Natural killer cell (primary cell): ENCODE data around the gene ZNF280C. TPM values are rescaled to one million over a fixed set of nuclear protein-coding genes. Genes with fewer than 3 reads are reported as not detected.

Experiments used
- ATAC-seq, 3 donors: fragments of 150-1000 bp in 2 of 3; fragments of 200-7000 bp in 1 of 3; cut with Tn5 transposase; 1 replicate in 1 of 3; 2 replicates in 2 of 3; pipeline ENCODE4 v1.10.0; 2021; ENCODE audit warnings: mild to moderate bottlenecking in 2 of 3, moderate library complexity in 2 of 3
- DNase-seq, 2 donors: peaks; one replicate each; pipeline versions ENCODE4 v3.0.0 to v3.0.0-alpha.2; 2013 to 2021; ENCODE audit warnings: mixed read lengths in 1 of 2
- H3K27ac ChIP-seq: one replicate; pipeline ENCODE4 v1.5.1; 2013; ENCODE audit warnings: mild to moderate bottlenecking, low read length
- H3K27me3 ChIP-seq: one replicate; pipeline ENCODE4 v1.6.1; 2013; ENCODE audit warnings: low read length; ENCODE audit not compliant: control insufficient read depth, insufficient read depth
- H3K36me3 ChIP-seq: one replicate; pipeline ENCODE4 v1.6.1; 2013; ENCODE audit warnings: low read length; ENCODE audit not compliant: control insufficient read depth, insufficient read depth
- H3K4me1 ChIP-seq: one replicate; pipeline ENCODE4 v1.6.1; 2013; ENCODE audit warnings: low read length; ENCODE audit not compliant: control insufficient read depth, insufficient read depth
- H3K4me3 ChIP-seq: one replicate; pipeline ENCODE4 v1.5.1; 2013; ENCODE audit warnings: low read length
- H3K9me3 ChIP-seq: one replicate; pipeline ENCODE4 v1.6.1; 2013; ENCODE audit warnings: low read length; ENCODE audit not compliant: control insufficient read depth, insufficient read depth
- H3K27ac Mint-ChIP-seq, 2 donors: one replicate each; pipeline ENCODE4 v1.8.0; 2022; ENCODE audit warnings: mild to moderate bottlenecking in 2 of 2, mixed read lengths in 2 of 2, moderate library complexity in 1 of 2
- H3K27me3 Mint-ChIP-seq, 2 donors: one replicate each; pipeline ENCODE4 v1.8.0; 2022; ENCODE audit warnings: low read depth in 2 of 2, mixed read lengths in 2 of 2
- H3K36me3 Mint-ChIP-seq: one replicate; pipeline ENCODE4 v1.8.0; 2022; ENCODE audit warnings: mixed read lengths
- H3K4me1 Mint-ChIP-seq, 2 donors: one replicate each; pipeline ENCODE4 v1.8.0; 2022; ENCODE audit warnings: mixed read lengths in 2 of 2
- H3K4me3 Mint-ChIP-seq: one replicate; pipeline ENCODE4 v1.8.0; 2022; ENCODE audit warnings: mild to moderate bottlenecking, moderate library complexity, mixed read lengths
- H3K9me3 Mint-ChIP-seq, 2 donors: one replicate each; pipeline ENCODE4 v1.8.0; 2022; ENCODE audit warnings: mixed read lengths in 2 of 2
- CTCF ChIP-seq: fragments of 200-600 bp; IDR thresholded peaks from one replicate; pipeline ENCODE4 v1.8.0; 2022; ENCODE audit warnings: antibody characterized with exemption
- WGBS: methylation state at CpG from one replicate; pipeline ENCODE4 v1.1.7; 2013; ENCODE audit warnings: missing lambda C conversion rate; ENCODE audit not compliant: insufficient coverage; 5-methylcytosine and 5-hydroxymethylcytosine counted together
- intact Hi-C: fragments of 100-400 bp; cut with micrococcal nuclease; formaldehyde crosslinking; loops from one replicate; pipeline ENCODE4 v1.14.2; 2022
- total RNA-seq, 4 donors: library from RNA; stranded (reverse); fragments of 120-200 nt in 1 of 4; gene quantifications; one replicate each; pipeline versions ENCODE4 v1.2.3 to v1.2.4, GENCODE V29; 2013 to 2022

Gene ZNF280C
- total RNA-seq, 3 donors from 2014 or later (not counting 1 experiment from before 2014, with no cell fraction given) = 5.5 to 6.0 (median 5.8) TPM

- H3K4me1 ChIP-seq = peaks cover 40% of the 10 kb centered on the region
Observed at GRCh38 chrX:130173190-130173895, 95.4 kb downstream of the ZNF280C start.

GRCh38 chrX:130172127-130172845 lies 96.4 kb downstream of the ZNF280C start:
- peak overlapping the region; percentile 80 for H3K4me3 ChIP-seq
- H3K36me3 ChIP-seq = no peaks in the 10 kb centered on the region
- no peaks in the 10 kb centered on the region for H3K9me3 Mint-ChIP-seq
- no peaks in the 10 kb centered on the region for H3K27me3 Mint-ChIP-seq
- peaks cover 25 to 41% of the 10 kb centered on the region in 2 donors for H3K4me1 Mint-ChIP-seq
- H3K27me3 ChIP-seq = no peaks in the 10 kb centered on the region
- H3K9me3 ChIP-seq = no peaks in the 10 kb centered on the region
- DNase-seq (peak in 1 of 2 donors; percentile 15), ATAC-seq (no peak)
- peak overlapping the region; percentile 90 to 95 for H3K27ac Mint-ChIP-seq
- WGBS = 3% methylated on average over 32 of the region's 34 CpGs
- H3K4me1 ChIP-seq = peaks cover 40% of the 10 kb centered on the region
- H3K4me3 Mint-ChIP-seq = peak overlapping the region; percentile 88
- H3K27ac ChIP-seq = peak overlapping the region; percentile 80
- H3K36me3 Mint-ChIP-seq = no peaks in the 10 kb centered on the region
- intact Hi-C loops = loop anchor here (5.0 kb wide), 1 partner anchor 90 kb away; no protein-coding TSS in a partner anchor
- TF ChIP-seq CTCF = no peak

More at GRCh38 chrX:130173190-130173895, 95.4 kb downstream of the ZNF280C start:
- H3K9me3 ChIP-seq = no peaks in the 10 kb centered on the region
- Mint-ChIP-seq H3K27me3 (no peaks in the 10 kb centered on the region), H3K36me3 (no peaks in the 10 kb centered on the region), H3K27ac (peak overlapping the region; percentile 90 to 95), H3K4me1 (peaks cover 33 to 47% of the 10 kb centered on the region in 2 donors), H3K4me3 (peak overlapping the region; percentile 88), H3K9me3 (no peaks in the 10 kb centered on the region)
- DNase-seq (peak; percentile 22 to 36), ATAC-seq (peak; percentile 37 to 52 (median 38))
- intact Hi-C loops = loop anchor here (5.0 kb wide), 1 partner anchor 91 kb away; no protein-coding TSS in a partner anchor
- WGBS = 4% methylated on average over 6 of the region's 7 CpGs
- TF ChIP-seq CTCF = no peak
- no peaks in the 10 kb centered on the region for H3K36me3 ChIP-seq
- H3K4me3 ChIP-seq = peak overlapping the region; percentile 80
- no peaks in the 10 kb centered on the region for H3K27me3 ChIP-seq
- H3K27ac ChIP-seq = peak overlapping the region; percentile 80

GRCh38 chrX:130171446-130172126 lies 97.1 kb downstream of the ZNF280C start, which contains the start of gene RAB33A:
RAB33A (plus strand) TSS chrX:130171962; CDS start chrX:130172063, 101 bp downstream.
- Histone ChIP-seq H3K27ac (peak within 1 kb of the TSS; percentile 80), H3K9me3 (no peaks in the 10 kb centered on the region), H3K36me3 (no peaks in the 10 kb centered on the region), H3K4me3 (peak within 1 kb of the TSS; percentile 80), H3K27me3 (no peaks in the 10 kb centered on the region), H3K4me1 (peaks cover 40% of the 10 kb centered on the region)
- intact Hi-C loops = loop anchor here (5.0 kb wide), 1 partner anchor 89 kb away; no protein-coding TSS in a partner anchor
- Mint-ChIP-seq H3K9me3 (no peaks in the 10 kb centered on the region), H3K27ac (peak within 1 kb of the TSS; percentile 90 to 95), H3K4me3 (peak within 1 kb of the TSS; percentile 88), H3K36me3 (no peaks in the 10 kb centered on the region), H3K4me1 (peaks cover 27 to 44% of the 10 kb centered on the region in 2 donors), H3K27me3 (peaks cover 0 to under 1% of the 10 kb centered on the region in 2 donors)
- under 1% methylated on average over 52 of the region's 61 CpGs for WGBS
- TF ChIP-seq CTCF = no peak
- ATAC-seq (peak; percentile 48 to 61 (median 49)), DNase-seq (peak; percentile 21 to 73)
